Left renal cortex interstitium (tissue), 4 donors: ENCODE data around the gene GHDC. TPM values are rescaled to one million over a fixed set of nuclear protein-coding genes. Genes with fewer than 3 reads are reported as not detected.
A peak's percentile ranks its signal among the peaks of the same experiment; 100 is the strongest.
"Not testable (repeated sequence)": the region's sequence is repeated elsewhere in the genome, so short reads cannot be mapped to it uniquely, and the experiment has no call there.

Experiments used
- DNase-seq, 4 donors: peaks; one replicate each; pipeline ENCODE4 v3.0.0-alpha.2; 2013; ENCODE audit warnings: low read depth in 4 of 4, low spot score in 2 of 4, missing footprints in 1 of 4
- polyA plus RNA-seq, 4 donors: library from polyadenylated mRNA; unstranded; fragments of 120-200 nt; gene quantifications; one replicate each; pipeline ENCODE4 v1.2.1, GENCODE V29; 2013; ENCODE audit not compliant: insufficient read length in 4 of 4

GHDC gene, protein sequence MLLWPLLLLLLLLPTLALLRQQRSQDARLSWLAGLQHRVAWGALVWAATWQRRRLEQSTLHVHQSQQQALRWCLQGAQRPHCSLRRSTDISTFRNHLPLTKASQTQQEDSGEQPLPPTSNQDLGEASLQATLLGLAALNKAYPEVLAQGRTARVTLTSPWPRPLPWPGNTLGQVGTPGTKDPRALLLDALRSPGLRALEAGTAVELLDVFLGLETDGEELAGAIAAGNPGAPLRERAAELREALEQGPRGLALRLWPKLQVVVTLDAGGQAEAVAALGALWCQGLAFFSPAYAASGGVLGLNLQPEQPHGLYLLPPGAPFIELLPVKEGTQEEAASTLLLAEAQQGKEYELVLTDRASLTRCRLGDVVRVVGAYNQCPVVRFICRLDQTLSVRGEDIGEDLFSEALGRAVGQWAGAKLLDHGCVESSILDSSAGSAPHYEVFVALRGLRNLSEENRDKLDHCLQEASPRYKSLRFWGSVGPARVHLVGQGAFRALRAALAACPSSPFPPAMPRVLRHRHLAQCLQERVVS
- polyA plus RNA-seq, result 10 to 100 TPM; 11.2 to 22.9 (median 19.7) TPM

DNA sequence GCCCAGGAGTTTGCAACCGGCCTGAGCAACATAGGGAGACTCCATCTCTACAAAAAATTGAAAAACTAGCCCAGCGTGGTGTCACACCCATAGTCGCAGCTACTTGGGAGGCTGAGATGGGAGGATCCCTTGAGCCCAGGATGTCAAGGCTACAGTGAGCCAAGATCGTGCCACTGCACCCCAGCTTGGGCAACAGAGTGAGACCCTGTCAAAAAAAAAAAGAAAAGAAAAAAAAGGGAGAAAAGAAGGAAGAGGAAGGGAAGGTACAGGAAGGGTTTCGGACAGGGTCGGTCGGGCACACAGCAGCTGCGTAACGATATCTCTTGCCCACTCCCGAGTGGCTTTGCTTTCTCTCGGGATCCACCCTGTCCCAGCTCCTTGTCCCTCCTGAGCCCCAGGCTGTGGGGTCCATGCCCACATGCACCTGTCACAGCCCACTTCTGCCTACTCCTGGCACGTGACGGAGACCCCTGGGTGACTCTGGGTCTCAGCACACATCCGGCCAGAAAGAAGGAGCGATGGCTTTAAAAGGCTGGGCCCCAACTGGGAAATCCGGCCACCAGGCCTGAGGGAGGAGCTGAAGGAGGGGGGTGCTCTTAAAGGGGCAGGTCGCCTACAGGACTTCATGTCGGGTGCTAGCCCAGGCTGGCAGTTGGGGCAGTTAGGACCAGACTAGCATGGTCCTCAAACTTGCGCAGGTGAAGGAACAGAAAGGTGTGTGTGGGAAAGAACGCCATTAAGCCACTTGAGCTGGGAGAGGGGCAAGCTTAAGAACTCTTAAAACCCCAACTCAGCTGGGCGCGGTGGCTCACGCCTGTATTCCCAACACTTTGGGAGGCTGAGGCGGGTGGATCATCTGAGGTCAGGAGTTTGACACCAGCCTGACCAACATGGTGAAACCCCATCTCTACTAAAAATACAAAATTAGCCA, at the start of gene GHDC:
Gene GHDC (minus strand): TSS at position 526 of the 931 bp plus-strand sequence. CDS start 913 bp downstream, outside the sequence.
- peak in 3 of 4 donors; percentile 41 to 81 (median 70) for DNase-seq

DNA sequence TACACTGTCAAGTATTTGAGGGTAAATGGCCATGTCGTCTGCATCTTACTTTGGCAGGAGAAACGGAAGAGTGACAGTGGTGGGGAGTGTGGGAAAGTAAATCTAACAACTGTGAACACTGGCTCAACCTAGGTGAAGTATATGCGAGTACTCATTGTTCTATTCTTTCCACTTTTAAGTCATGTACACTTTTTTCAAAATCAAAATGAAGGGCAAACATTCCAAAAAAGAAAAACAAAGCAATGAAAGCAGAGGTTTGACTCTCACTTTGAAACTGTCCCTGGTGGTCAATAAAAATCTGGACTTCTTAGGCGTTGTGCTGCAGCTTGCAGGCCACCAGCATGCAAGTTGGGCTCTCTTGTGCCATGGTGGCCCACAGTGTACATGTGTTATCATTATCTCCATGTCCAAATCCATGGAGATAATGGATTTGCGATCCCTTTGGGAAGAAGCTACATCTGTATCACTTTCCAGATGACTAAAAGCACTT, 49.2 kb upstream of the GHDC start:
- no peak for DNase-seq

DNA sequence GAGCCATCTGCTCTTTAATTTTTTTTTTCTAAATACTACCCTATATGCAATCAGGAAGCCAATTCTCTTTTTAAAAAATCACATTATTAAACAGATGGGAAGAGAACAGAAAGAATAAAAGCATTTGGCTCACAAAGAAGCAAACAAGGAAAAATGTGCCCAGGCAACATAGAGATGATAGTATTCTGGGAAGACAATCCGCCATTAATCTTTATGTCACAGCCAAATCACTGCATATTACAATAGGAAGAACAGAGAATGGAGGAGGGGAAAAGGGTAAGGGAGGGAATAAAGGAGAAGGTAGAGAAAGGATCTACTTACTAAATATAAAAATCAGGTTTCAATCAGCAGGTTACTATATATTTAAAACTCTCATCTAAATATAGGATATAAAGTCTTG, 47.6 kb upstream of the GHDC start:
- no peak for DNase-seq

DNA sequence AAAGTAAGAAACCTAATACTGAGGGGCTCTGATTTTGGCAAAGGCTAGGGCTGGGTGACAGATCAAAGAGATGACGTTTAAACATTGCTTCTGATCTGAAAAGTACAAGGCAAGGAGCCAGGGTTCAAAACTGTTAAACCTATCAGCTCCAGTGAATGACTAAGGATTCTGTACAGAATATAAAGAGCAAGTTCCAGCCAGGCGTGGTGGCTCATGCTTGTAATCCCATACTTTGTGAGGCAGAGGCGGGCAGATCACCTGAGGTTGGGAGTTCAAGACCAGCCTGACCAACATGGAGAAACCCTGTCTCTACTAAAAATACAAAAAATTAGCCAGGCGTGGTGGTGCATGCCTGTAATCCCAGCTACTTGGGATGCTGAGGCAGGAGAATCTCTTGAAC, 46.6 kb upstream of the GHDC start:
- not testable (repeated sequence) for DNase-seq

DNA sequence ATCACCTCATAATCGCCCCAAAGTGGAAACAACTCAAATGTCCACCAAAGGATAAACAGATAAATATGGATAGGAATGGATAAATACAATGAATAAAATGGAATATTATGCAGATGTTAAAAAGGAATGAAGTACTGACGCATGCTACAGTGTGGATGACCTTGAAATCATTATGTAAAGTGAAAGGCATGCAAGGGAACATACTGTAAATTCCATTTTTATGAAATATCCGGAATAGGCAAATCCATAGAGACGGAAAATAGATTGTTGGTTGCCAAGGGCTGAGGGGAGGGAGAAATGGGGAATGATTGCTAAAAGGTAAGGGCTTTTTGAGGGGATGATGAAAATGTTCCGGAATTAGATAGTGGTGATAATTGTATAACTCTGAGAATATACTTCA, 45.9 kb upstream of the GHDC start:
- DNase-seq, result no peak

DNA sequence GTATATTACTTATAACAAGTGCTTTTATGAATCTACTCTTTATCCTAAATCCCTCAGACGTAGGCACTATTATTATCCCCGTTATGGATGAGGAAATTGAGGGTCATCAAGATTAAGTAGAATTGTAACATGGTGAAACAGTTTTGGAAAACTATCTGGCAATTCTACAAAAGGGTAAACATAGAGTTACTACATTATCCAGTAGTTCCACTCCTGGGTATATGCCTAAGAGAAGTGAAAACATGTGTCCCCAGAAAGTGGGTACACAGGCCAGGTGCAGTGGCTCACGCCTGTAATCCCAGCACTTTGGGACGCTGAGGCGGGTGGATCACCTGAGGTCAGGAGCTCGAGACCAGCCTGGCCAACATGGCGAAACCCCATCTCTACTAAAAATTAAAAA, 45.3 kb upstream of the GHDC start:
- DNase-seq, result not testable (repeated sequence)

DNA sequence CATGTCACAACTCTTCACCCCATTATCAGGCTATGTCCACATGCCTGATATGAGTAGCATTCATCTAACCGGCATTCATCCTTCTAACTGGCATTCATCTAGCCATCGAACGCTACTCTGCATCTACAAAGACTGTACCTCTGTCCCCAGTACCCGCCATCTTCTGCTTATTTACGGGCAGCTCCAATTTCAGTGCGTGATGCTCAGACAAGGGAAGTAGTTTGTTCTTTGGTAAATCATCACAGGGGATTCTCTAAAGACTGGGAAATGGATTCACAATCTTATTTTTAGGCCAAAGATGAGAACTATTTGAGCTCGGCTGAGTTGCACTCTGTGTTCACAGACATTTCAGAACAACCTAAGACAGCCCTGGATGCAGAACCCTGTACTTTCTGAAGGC, 42.5 kb upstream of the GHDC start:
- no peak for DNase-seq

DNA sequence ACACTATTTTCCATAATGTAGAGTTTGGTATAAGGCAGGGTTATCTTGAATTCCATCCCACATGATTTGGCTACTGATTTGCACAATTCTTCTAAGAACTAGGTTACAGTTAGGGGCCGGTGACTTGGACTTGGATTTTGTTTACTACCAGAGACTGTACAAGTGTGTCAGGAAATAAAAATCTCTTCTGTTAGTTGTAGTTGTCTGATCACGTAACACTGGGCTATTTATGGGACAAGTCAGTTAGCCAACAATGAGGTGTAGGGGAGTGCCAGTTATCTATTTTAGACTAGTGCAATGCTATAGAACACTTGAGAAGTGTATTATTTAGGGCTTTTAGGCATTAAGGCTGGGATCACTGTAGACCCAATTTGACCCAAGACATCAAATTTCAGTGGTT, 39.7 kb upstream of the GHDC start:
- no peak for DNase-seq

DNA sequence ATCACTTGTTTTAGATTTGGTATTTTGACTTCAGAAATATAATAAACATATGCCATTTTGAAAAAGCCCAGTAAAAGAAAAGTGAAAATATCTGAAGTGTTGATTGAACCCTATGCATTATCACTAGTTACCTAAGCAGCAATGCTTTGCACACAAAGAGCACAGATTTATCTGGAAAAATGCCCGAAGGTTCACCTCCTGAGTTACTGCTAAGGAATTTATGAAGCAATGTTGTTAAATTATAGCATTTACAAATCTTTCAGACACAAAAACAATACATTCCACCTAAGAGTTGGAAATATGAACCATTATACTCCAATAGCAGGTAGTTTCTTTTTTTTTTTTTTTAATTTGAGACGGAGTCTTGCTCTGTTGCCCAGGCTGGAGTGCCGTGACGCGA, 38.9 kb upstream of the GHDC start:
- no peak for DNase-seq

DNA sequence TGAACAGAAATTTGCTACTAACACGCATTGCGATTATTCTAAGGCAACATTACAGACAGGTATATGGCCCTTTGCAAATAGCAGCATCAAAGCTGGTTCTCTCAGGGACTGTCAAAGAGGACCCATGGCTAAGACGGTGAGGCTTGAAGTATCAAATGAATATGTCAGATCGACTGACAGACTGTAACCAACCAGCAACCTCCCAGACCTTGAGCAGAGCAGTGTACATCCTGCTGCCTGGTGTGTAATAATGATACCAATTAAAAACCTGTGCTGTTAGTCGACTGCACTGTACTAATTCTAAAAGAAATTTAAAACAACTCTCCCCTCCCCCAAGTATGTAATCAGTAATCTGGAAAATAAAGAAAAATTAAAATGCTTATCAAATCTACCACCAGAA, 35.9 kb upstream of the GHDC start:
- no peak for DNase-seq

DNA sequence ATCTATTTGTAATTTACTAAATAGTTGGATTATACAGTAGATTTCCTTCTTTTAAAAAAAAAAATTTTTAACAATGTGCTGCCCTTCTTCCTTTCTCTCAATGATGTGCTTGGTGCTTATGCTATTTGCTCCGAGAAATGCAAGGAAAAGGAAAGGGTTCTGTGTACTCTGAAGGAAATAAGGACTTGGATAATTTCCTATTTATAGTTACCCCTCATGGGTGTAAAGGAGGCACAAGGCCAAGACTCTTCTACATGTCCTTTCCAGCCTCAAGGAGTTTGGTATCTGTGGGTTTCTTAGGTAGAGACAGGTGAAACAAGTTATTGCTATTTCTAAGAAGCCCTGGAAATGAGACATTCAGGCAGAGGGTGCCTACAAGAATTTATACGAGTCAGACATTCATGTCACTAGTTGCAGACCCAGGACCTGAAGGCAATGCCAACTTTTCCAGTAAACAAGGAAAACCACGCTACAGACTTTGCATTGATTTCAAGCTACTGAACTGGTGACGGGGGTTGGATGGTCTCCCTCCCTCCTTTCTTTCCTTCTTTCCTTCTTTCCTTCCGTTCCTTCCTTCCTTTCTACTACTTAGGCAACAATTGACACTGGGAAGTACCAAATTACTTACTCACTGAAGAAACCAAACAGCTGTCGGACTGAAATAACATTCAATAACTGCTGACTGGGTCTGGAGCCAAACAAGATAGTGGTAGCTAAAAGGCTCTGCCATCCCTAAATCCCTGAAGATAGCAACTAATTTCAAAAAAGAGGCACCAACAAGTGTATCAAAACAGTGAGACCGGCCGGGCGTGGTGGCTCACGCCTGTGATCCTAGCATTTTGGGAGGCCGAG, 33.8 kb upstream of the GHDC start:
- no peak for DNase-seq

DNA sequence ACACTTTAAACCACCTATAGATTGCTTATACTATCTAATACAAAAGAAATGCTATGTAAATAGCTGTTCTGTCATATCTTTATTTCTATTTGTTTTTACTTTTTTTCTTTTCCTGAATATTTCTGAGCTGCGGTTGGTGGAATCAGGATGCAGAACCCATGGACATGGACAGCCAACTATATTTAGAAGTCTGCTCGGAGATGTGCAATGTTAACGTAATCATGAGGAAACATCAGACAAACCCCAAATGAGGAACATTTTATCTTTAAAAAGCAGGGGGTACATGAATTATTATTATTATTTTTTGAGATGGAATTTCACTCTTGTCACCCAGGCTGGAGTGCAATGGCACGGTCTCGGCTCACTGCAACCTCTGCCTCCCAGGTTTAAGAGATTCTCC, 31.4 kb upstream of the GHDC start:
- no peak for DNase-seq

DNA sequence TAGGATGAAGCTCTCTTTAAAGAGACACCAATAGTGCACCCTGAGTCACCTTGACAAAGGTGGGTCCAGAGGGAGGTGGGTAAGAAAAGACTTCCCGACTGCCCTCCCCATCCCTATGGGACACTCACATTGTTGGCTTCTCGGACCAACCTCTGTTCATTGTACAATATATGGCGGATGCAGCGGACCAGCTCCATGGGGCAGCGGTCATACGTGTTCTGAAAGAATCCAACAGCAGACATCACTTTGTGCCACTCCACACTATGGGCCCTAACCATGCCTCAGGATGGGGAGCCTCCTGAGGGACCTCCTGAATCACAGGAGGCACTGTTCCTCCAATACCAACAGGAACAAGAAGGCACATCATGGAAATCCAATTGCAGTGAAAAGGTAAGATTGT, 30.4 kb upstream of the GHDC start:
- DNase-seq, result no peak

DNA sequence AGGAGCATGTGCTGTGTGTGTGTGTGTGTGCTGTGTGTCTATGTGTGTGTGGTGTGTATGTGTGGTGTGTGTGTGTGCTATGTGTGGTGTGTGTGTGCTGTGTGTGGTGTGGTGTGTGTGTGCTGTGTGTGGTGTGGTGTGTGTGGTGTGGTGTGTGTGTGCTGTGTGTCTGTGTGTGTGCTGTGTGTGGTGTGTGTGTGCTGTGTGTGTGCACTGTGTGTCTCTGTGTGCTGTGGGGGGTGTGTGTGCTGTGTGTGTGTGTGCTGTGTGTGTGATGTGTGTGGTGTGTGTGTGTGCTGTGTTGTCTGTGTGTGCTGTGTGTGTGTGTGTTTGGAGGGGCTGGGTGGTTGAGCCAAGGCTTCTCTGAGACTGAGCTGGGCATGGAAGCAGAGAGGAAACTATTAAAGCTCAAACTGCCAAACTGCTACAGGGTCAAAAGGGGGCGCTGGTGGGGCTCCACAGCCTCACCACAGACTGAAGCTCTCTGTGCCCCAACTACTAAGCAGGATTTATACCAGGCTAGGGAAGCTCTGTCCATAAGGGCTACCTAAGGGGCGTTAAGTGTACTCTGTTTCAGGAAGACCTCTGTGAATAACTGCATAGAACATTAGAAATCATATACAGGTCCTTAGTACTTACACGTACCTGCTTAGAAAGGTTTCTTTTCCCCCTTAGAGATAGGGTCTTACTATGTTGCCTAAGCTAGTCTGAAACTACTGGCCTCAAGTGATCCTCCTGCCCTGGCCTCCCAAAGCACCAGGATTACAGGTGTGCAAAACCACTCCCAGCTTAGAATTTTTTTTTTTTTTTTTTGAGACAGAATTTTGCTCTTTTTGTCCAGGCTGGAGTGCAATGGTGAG, 27.8 kb upstream of the GHDC start:
- no peak for DNase-seq

DNA sequence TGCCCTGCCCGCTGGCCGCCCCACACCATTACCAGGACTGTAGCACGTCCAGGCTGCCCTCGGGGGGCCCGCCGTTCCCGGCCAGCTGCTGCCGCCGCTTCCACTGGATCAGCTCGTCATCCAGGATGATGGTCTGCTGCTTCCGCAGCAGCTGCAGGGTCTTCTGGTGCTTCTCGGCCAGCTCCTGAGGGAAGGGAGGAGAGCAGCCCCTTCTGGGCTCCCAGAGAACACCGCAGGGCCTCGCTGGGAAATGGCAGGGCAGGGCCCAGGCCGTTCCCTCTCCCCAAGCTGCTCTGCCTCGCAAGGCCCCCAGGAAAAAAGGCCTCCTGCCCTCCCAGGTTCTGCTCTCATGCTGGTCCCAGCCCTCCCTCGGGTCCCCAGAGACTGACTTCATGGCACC, 25.0 kb upstream of the GHDC start:
- DNase-seq, result not testable (repeated sequence)

DNA sequence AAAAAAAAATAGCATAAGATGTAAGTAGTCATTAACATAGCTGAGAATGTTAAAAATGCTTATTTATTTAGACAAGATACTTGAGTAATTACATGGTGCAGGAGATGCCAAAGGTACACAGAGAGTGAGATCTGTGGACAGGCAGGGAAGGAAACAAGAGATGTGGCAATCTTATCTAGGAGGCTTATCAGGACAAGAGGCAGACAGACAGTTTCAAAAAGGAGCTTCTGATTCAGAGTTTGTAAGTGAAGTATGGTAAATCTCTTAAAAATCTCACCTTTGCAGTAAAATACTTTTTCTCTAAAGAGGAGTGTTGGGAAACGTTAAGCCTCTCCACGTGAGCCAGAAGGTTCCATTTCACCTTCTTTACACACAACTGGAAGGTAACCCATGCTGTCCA, 19.9 kb upstream of the GHDC start:
- DNase-seq, result no peak

DNA sequence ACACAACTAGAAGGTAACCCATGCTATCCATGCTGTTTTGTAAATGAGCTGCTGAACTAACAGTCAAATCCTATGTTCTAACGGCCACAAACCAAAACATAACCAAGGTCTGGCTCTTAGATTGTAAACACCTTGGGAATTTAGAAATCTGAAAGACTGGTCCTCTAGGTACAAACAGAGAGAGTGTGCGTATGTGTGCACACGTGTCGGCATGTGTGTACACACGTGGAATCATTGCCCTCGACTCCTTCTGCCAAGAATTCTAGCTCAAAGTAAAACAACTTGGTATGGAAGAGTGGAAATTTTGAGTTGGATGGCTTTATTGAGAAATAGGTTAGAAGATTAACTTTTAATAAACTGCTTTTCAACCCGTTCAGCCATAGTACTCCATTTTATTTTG, 18.1 kb upstream of the GHDC start:
- DNase-seq, result no peak

DNA sequence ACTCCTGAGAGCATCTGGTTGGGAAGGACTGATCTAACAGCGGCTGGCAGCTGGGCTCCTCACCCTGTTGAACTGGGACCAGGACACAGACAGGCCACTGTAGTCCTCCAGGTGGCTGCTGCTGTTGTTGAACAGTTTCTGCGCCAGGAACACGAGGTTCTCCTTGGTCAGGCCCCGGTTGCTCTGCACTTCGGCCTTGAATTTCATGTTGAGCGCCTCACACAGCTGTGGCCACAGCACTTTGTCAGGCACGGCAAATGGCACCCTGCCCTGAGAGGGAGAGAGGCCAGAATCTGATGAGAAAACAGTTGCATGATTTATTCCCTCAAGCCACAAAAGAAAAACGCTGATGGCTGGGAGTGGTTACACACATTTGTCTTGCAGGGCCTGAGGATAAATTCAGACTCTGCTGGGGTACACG, 17.6 kb upstream of the GHDC start:
- DNase-seq, result not testable (repeated sequence)

DNA sequence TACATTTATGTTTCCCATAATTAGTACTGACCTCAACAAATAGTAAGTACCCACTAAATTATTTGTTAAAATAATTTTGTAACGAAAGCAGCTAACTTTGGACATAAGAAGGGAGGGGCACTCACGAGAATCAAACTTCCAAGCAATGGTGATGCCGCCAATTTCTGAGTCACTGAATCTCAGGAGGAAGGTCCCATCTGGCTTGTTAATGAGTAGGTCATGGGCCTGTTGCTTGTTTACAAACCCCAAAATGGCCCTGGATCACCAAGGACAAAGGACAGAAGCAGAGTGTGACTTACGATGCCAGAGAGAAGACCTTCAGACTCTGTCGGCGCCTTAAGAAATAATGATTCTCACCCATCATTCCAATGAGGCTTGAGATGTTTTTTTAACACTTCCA, 15.8 kb upstream of the GHDC start:
- DNase-seq, result no peak
